ENCODE measurements around the gene TWIST2. TPM values are rescaled to one million over a fixed set of nuclear protein-coding genes. Genes with fewer than 3 reads are reported as not detected.

The TWIST2 gene
- total and polyA plus RNA-seq, 9 donors = 14.2 to 104 (median 32.7) TPM

- TF ChIP-seq POLR2A (IDR thresholded peaks at IDR 0.05) (no peak), EP300 (IDR thresholded peaks at IDR 0.05) (no peak), CTCF (IDR thresholded peaks at IDR 0.05) (no peak)
- Histone ChIP-seq H3K9me3 (no peaks in the 10 kb centered on the region), H3K27me3 (no peaks in the 10 kb centered on the region), H3K4me3 (no peak overlapping the region), H3K27ac (no peak overlapping the region), H3K36me3 (no peaks in the 10 kb centered on the region), H3K4me1 (ENCODE audit: insufficient read depth) (peaks cover 13% of the 10 kb centered on the region)
- peak in 1 of 5 donors; percentile 27 for DNase-seq
- 62 to 76% (median 66%) methylated on average over 13 of the region's 13 CpGs for WGBS, 3 donors
- intact Hi-C loops (cut with DNase I) = no loop called here
These were observed 94.9 kb downstream of the TWIST2 start for GRCh38 chr2:238942726-238943300.

GRCh38 chr2:238943338-238944067 is 95.6 kb downstream of the TWIST2 start:
- intact Hi-C loops (cut with DNase I) = no loop called here
- Histone ChIP-seq H3K36me3 (no peaks in the 10 kb centered on the region), H3K4me1 (ENCODE audit: insufficient read depth) (peaks cover 10% of the 10 kb centered on the region), H3K27ac (no peak overlapping the region), H3K4me3 (no peak overlapping the region), H3K27me3 (no peaks in the 10 kb centered on the region), H3K9me3 (no peaks in the 10 kb centered on the region)
- peak in 1 of 5 donors; percentile 28 for DNase-seq
- no peak for TF ChIP-seq POLR2A (IDR thresholded peaks at IDR 0.05)
- TF ChIP-seq EP300 (IDR thresholded peaks at IDR 0.05) = no peak
- no peak for TF ChIP-seq CTCF (IDR thresholded peaks at IDR 0.05)
- 89 to 91% (median 89%) methylated on average over 14 of the region's 14 CpGs for WGBS, 3 donors

GRCh38 chr2:238945433-238946150 is 97.7 kb downstream of the TWIST2 start:
- 82 to 95% (median 88%) methylated on average over 5 of the region's 5 CpGs for WGBS, 3 donors
- Histone ChIP-seq H3K9me3 (no peaks in the 10 kb centered on the region), H3K27ac (no peak overlapping the region), H3K4me1 (ENCODE audit: insufficient read depth) (peaks cover 4% of the 10 kb centered on the region), H3K27me3 (no peaks in the 10 kb centered on the region), H3K36me3 (no peaks in the 10 kb centered on the region), H3K4me3 (no peak overlapping the region)
- TF ChIP-seq POLR2A (IDR thresholded peaks at IDR 0.05) (no peak), CTCF (IDR thresholded peaks at IDR 0.05) (peak in 1 of 3 donors; percentile 36), EP300 (IDR thresholded peaks at IDR 0.05) (no peak)
- intact Hi-C loops (cut with DNase I) = no loop called here
- peak in 4 of 5 donors; percentile 24 to 58 (median 46) for DNase-seq

DNA sequence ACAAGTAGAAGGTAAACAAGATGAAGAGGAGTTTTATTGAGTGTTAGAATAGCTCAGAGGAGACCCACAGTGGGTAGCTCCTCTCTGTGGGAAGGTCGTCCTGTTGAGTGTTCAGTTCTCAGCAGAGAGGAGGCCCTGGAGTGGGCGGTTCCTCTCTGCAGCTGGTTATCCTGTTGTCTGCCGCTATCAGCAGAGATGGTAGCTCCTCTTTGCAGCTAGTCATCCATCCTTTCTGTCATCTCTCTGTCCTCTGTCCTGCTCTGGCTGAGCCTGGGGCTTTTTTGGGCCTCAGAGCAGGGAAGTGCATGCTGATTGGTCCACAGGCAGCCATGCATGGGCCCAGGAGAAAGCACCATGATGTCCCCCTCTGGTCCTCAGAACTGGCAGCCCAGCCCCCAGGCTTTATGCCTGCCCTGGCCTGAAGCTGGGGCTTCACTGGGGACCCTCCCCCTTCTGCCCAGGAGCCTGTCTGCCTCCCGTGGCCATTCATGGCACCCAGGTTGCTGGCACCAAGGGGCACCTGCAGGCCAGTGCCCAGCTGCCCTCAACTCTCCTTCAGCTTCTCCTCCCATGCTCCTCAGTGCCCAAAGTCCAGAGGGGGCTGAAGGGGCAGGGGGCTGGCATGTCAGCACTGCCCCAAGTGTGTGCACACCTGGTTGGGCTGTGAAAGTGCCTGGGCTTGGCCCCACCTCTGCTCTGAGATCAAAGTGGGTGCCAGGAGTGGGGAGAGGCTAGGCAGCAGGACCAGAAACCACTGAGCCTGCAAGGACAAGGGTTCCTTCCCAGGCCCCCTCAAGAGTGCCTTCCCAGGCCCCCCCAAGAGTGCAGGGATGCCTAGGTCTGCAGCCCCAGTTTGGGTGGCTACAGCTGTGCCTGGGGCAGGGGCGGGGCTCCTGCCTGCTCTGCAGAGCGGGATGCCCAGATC is 98.7 kb downstream of the TWIST2 start:
- Histone ChIP-seq H3K36me3 (no peaks in the 10 kb centered on the region), H3K4me3 (no peak overlapping the region), H3K27ac (no peak overlapping the region), H3K9me3 (no peaks in the 10 kb centered on the region), H3K4me1 (ENCODE audit: insufficient read depth) (peaks cover 4% of the 10 kb centered on the region), H3K27me3 (no peaks in the 10 kb centered on the region)
- WGBS, 3 donors = 86 to 97% (median 96%) methylated on average over 6 of the region's 6 CpGs
- TF ChIP-seq EP300 (IDR thresholded peaks at IDR 0.05) (no peak), CTCF (IDR thresholded peaks at IDR 0.05) (no peak)
- intact Hi-C loops (cut with DNase I) = no loop called here
- peak in 2 of 5 donors; percentile 16 to 21 for DNase-seq
